Smooth muscle cell (in vitro differentiated cells): Measurements from ENCODE around the gene HINT3. TPM values are rescaled to one million over a fixed set of nuclear protein-coding genes. Genes with fewer than 3 reads are reported as not detected.
A peak's percentile ranks its signal among the peaks of the same experiment; 100 is the strongest.

ENCODE experiments used
- DNase-seq: peaks from one replicate; lab custom pipeline; 2025; ENCODE audit not compliant: unreplicated experiment; lab: John Stamatoyannopoulos, UW
- H2AFZ ChIP-seq: fragments of 200-600 bp; sonication (generic); 2 replicates; pipeline ENCODE4 v1.6.0; 2016; ENCODE audit warnings: antibody characterized with exemption, low read depth, mild to moderate bottlenecking
- H3F3A ChIP-seq: fragments of 200-600 bp; sonication (generic); 2 replicates; pipeline ENCODE4 v1.6.0; 2017; ENCODE audit warnings: antibody characterized with exemption, low read depth
- H3K27ac ChIP-seq: fragments of 200-600 bp; sonication (generic); 2 replicates; pipeline ENCODE4 v1.5.1; 2016; ENCODE audit warnings: low read depth, mild to moderate bottlenecking
- H3K27me3 ChIP-seq: fragments of 200-600 bp; sonication (generic); 2 replicates; pipeline ENCODE4 v1.6.1; 2016; ENCODE audit warnings: low read depth, mild to moderate bottlenecking
- H3K36me3 ChIP-seq: fragments of 200-600 bp; sonication (generic); 2 replicates; pipeline ENCODE4 v1.5.1; 2016; ENCODE audit warnings: low read depth
- H3K4me1 ChIP-seq: fragments of 200-600 bp; sonication (generic); 2 replicates; pipeline ENCODE4 v1.5.1; 2016; ENCODE audit warnings: low read depth
- H3K4me2 ChIP-seq: fragments of 200-600 bp; sonication (generic); 2 replicates; pipeline ENCODE4 v1.6.0; 2016; ENCODE audit warnings: mild to moderate bottlenecking
- H3K4me3 ChIP-seq: fragments of 200-600 bp; sonication (generic); 2 replicates; pipeline ENCODE4 v1.5.1; 2016; ENCODE audit warnings: mild to moderate bottlenecking
- H3K79me2 ChIP-seq: fragments of 200-600 bp; sonication (generic); 2 replicates; pipeline ENCODE4 v1.6.0; 2016; ENCODE audit warnings: low read depth, mild to moderate bottlenecking
- H3K9ac ChIP-seq: fragments of 200-600 bp; sonication (generic); 2 replicates; pipeline ENCODE4 v1.6.0; 2016; ENCODE audit warnings: low read depth
- H3K9me3 ChIP-seq: fragments of 200-600 bp; sonication (generic); replicated peaks from 2 replicates; pipeline ENCODE4 v1.5.1; 2016; ENCODE audit warnings: low read depth
- H4K20me1 ChIP-seq: fragments of 200-600 bp; sonication (generic); 2 replicates; pipeline ENCODE4 v1.6.0; 2016; ENCODE audit warnings: low read depth
- whole genome bisulfite sequencing: methylation state at CpG from one replicate; pipeline ENCODE4 v1.1.7; 2016; ENCODE audit warnings: low lambda C conversion rate; 5-methylcytosine and 5-hydroxymethylcytosine counted together
- polyA plus RNA-seq: library from polyadenylated mRNA; unstranded; fragments of >200 nt; fragmentation: Nextera tagmentation; extraction: Ambion mirVana; gene quantifications from 2 replicates; pipeline ENCODE4 v1.2.1, GENCODE V29; 2016
- total RNA-seq: library from RNA; depleted of rRNA; stranded (reverse); fragments of >200 nt; gene quantifications from 2 replicates; pipeline ENCODE4 v1.2.3, GENCODE V29; 2014
- TF ChIP-seq, protein P1 (sequence below): fragments of 200-600 bp; sonication (generic); IDR thresholded peaks from 2 replicates; pipeline ENCODE4 v1.5.1; 2017; ENCODE audit warnings: borderline replicate concordance, mild to moderate bottlenecking, antibody characterized with exemption; ENCODE audit not compliant: insufficient read depth, poor library complexity, severe bottlenecking

Gene HINT3
- total and polyA plus RNA-seq, 2 experiments from 2014 or later, result 6.8 to 13.1 TPM

DNA sequence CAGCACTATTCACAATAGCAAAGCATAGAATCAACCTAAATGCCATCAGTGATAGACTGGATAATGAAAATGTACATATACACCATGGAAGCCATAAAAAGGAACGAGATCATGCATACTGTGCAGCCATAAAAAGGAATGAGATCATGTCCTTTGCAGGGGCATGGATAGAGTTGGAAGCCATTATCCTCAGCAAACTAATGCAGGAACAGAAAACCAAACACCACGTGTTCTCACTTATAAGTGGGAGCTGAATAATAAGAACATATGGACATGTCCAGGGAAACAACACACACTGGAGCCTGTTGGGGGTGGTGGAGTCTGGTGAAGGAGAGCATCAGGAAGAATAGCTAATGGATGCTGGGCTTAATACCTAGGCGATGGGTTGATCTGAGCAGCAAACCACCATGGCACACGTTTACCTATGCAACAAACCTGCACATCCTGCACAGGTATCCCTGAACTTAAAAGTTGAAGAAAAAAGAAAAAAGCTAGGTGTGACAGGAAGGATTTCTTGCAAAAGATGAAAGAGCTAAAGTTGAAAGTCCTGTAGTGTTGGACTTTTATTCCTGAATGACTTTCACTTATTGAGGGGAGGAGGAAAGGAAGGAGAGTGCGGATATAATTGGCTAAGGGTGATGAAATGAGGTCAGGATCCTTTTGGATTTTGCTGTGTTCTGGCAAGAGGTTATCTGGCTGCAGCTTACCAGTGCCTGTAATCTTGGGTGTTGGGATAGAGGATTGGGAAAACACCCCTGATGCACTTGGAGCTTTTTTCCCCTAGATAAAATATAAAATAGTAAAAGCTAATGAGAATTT lies 38.3 kb downstream of the HINT3 start:
- Histone ChIP-seq H3K36me3 (no peaks in the 10 kb centered on the region), H4K20me1 (peaks cover 33% of the 10 kb centered on the region), H3K27ac (no peak overlapping the region), H3F3A (no peaks in the 10 kb centered on the region), H3K4me3 (no peak overlapping the region), H3K9me3 (no peaks in the 10 kb centered on the region), H3K27me3 (no peaks in the 10 kb centered on the region), H3K9ac (no peak overlapping the region), H3K79me2 (peaks cover 56% of the 10 kb centered on the region), H3K4me1 (peaks cover 2% of the 10 kb centered on the region), H2AFZ (no peak overlapping the region), H3K4me2 (no peak overlapping the region)
- TF ChIP-seq, protein P1, sequence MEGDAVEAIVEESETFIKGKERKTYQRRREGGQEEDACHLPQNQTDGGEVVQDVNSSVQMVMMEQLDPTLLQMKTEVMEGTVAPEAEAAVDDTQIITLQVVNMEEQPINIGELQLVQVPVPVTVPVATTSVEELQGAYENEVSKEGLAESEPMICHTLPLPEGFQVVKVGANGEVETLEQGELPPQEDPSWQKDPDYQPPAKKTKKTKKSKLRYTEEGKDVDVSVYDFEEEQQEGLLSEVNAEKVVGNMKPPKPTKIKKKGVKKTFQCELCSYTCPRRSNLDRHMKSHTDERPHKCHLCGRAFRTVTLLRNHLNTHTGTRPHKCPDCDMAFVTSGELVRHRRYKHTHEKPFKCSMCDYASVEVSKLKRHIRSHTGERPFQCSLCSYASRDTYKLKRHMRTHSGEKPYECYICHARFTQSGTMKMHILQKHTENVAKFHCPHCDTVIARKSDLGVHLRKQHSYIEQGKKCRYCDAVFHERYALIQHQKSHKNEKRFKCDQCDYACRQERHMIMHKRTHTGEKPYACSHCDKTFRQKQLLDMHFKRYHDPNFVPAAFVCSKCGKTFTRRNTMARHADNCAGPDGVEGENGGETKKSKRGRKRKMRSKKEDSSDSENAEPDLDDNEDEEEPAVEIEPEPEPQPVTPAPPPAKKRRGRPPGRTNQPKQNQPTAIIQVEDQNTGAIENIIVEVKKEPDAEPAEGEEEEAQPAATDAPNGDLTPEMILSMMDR, result no peak
- DNase-seq, result no peak
- 69% methylated on average over 5 of the region's 5 CpGs for WGBS

DNA sequence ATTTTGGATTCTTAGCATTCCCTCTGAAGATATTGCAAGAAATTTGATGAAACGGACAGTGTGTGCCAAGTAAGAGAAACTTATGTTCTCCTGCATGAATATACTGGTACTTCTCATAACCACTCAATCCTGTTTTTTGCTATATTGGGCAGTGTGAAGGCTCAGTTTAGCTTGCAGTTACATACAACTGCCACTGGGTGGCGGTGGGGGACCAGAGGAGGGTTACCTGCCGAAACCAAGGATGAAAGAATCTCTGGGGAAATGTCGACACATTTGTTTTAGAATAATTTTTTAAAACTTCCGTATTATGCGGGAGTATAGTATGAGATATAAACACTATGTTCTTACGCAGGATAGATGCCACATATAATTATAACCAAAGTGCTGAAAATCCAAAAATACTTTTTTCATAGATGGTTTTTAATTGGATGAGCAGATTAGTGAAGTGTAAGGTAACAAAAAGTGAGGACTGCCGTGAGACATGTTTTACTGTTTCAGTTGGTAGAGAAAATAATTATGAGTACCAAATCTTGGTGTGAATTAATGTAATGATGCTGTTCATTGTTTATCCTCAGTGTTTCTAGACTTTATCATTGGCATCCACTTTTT lies 39.5 kb downstream of the HINT3 start:
- H3K27me3 ChIP-seq, result no peaks in the 10 kb centered on the region
- no peak overlapping the region for H3K27ac ChIP-seq

DNA sequence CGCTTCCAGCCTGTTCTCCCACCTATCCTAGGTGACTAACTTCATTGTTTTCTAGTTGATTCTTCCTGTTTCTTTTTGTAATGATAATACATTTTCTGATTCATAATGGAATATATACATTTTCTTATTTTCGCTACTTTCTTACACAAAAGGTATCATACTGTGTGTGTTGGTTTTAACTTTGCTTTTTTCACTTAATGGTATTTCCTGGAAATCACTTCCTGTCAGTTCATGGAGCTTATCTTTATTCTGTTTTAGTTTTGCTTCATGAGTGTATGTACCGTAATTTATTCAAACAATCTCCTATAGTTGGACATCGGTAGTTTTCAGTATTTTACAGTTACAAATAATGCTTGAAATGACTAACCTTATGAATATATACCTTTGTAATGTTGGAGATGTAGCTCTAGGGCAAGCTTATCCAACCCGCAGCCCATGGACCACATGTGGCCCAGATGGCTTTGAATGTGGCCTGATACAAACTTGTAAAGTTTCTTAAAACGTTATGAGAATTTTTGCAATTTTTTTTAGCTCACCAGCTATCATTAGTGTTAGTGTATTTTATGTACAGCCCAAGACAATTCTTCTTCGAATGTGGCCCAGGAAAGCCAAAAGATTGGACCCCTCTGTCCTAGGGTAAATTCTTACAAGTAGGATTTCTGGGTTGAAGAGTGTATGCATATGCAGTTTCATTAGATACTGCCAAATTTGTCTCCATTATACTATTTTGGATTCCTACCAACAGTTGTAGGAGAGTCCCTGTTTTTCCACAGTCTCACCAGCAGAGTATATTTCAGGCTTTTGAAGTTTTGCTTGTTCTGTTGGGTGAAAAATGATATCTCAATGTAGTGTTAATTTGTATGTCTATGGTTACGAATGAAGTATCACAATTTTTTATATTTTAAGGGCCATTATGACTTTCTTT lies 46.4 kb downstream of the HINT3 start:
- Histone ChIP-seq H2AFZ (no peak overlapping the region), H3F3A (no peaks in the 10 kb centered on the region), H3K9ac (no peak overlapping the region), H3K9me3 (no peaks in the 10 kb centered on the region), H3K36me3 (peaks cover 9% of the 10 kb centered on the region), H3K27ac (no peak overlapping the region), H3K4me1 (no peaks in the 10 kb centered on the region), H3K4me3 (no peak overlapping the region), H4K20me1 (no peaks in the 10 kb centered on the region), H3K79me2 (no peaks in the 10 kb centered on the region), H3K4me2 (no peak overlapping the region), H3K27me3 (no peaks in the 10 kb centered on the region)
- 94% methylated on average over 8 of the region's 8 CpGs for WGBS
- TF ChIP-seq, protein P1, result no peak
- no peak for DNase-seq

More for the DNA sequence above, 39.5 kb downstream of the HINT3 start:
- peak overlapping the region; percentile 52 for H3K4me2 ChIP-seq
- H3K79me2 ChIP-seq, result peaks cover 44% of the 10 kb centered on the region
- no peak overlapping the region for H2AFZ ChIP-seq
- H3K4me3 ChIP-seq, result peak overlapping the region; percentile 21
- TF ChIP-seq, protein P1, result peak; percentile 99
- H3K9me3 ChIP-seq, result no peaks in the 10 kb centered on the region
- H4K20me1 ChIP-seq, result peaks cover 31% of the 10 kb centered on the region
- no peak overlapping the region for H3K9ac ChIP-seq
- WGBS, result 18% methylated on average over 8 of the region's 8 CpGs
- peak; percentile 2 for DNase-seq
- no peaks in the 10 kb centered on the region for H3F3A ChIP-seq
- no peaks in the 10 kb centered on the region for H3K36me3 ChIP-seq
- H3K4me1 ChIP-seq, result no peaks in the 10 kb centered on the region
